HepG2 (cell line): ENCODE results near the gene WNT3A. TPM values are rescaled to one million over a fixed set of nuclear protein-coding genes. Genes with fewer than 3 reads are reported as not detected.

Experiments used
- ATAC-seq: fragments of 200-7000 bp; cut with Tn5 transposase; 3 replicates; pipeline ENCODE4 v1.9.1; 2020; ENCODE audit warnings: mild to moderate bottlenecking, moderate library complexity
- BruUV-seq: library from RNA; stranded (reverse); fragments of 400-500 nt; replicated peaks from 2 replicates; lab custom pipeline; 2021; lab: Mats Ljungman, UMichigan
- CTCF ChIA-PET: fragments of 300-600 bp; formaldehyde crosslinking; extraction: SDS; loops from one replicate; lab custom pipeline; 2021; ENCODE audit warnings: low total read pairs, inconsistent platforms, low intra/inter-chr PET ratio; lab: Yijun Ruan, JAX
- POLR2A ChIA-PET: fragments of 350-600 bp; sonication (Branson Sonifier 250); formaldehyde crosslinking; loops from one replicate; lab custom pipeline; 2020; ENCODE audit warnings: antibody characterized with exemption, inconsistent platforms; lab: Yijun Ruan, JAX
- DNase-seq: peaks from one replicate; pipeline ENCODE4 v3.0.0-alpha.2; 2015; ENCODE audit warnings: low spot score
- FAIRE-seq: peaks from 3 replicates; lab custom pipeline; 2011; peaks lifted over from hg19 to GRCh38; lab: Jason Lieb, UNC
- H2AFZ ChIP-seq: one replicate; pipeline ENCODE4 v1.6.1; 2011; ENCODE audit warnings: low read length, inconsistent platforms
- H3K27ac ChIP-seq: fragments of 300-600 bp; 3 replicates; pipeline ENCODE4 v1.8.0; 2011; ENCODE audit warnings: mixed run types, mild to moderate bottlenecking, mixed read lengths, low read length, inconsistent platforms; ENCODE audit not compliant: insufficient read depth; ENCODE audit errors: extremely low read length
- H3K27me3 ChIP-seq, 2 experiments: fragments of 200-600 bp in 1 of 2; 2 replicates in 1 of 2; 3 replicates in 1 of 2; pipeline versions ENCODE4 v1.6.0 to v1.8.0; 2011; ENCODE audit warnings: low read length in 2 of 2, mild to moderate bottlenecking in 2 of 2, moderate library complexity in 2 of 2, inconsistent platforms in 1 of 2; ENCODE audit not compliant: insufficient read depth in 2 of 2, control insufficient read depth in 1 of 2
- H3K36me3 ChIP-seq, 2 experiments: fragments of 200-600 bp in 1 of 2; replicated peaks in 1 of 2; 2 replicates in 1 of 2; 3 replicates in 1 of 2; pipeline versions ENCODE4 v1.5.1 to v1.8.0; 2011; ENCODE audit warnings: low read length in 2 of 2, inconsistent platforms in 1 of 2; ENCODE audit not compliant: insufficient read depth in 2 of 2, control insufficient read depth in 1 of 2
- H3K4me1 ChIP-seq: 2 replicates; pipeline ENCODE4 v1.5.1; 2012; ENCODE audit warnings: low read length, inconsistent platforms; ENCODE audit not compliant: insufficient read depth
- H3K4me2 ChIP-seq: 2 replicates; pipeline ENCODE4 v1.6.0; 2011; ENCODE audit warnings: low read depth, low read length, inconsistent platforms
- H3K4me3 ChIP-seq, 3 experiments: fragments of 200-600 bp in 1 of 3; sonication (generic), shearing (Covaris generic) in 1 of 3; replicated peaks in 1 of 3; 2 replicates each; pipeline ENCODE4 v1.5.1; 2011 to 2016; ENCODE audit warnings: low read length in 3 of 3, inconsistent platforms in 2 of 3, low read depth in 2 of 3, mild to moderate bottlenecking in 2 of 3, control low read depth in 1 of 3, mixed read lengths in 1 of 3; ENCODE audit not compliant: insufficient read depth in 1 of 3
- H3K79me2 ChIP-seq: one replicate; pipeline ENCODE4 v1.6.1; 2011; ENCODE audit warnings: low read length, inconsistent platforms; ENCODE audit not compliant: insufficient read depth
- H3K9ac ChIP-seq: 2 replicates; pipeline ENCODE4 v1.6.0; 2011; ENCODE audit warnings: mild to moderate bottlenecking, low read depth, low read length, inconsistent platforms; ENCODE audit not compliant: insufficient read depth
- H3K9me3 ChIP-seq: 2 replicates; pipeline ENCODE4 v1.5.1; 2012; ENCODE audit warnings: mild to moderate bottlenecking, low read length
- H4K20me1 ChIP-seq: 2 replicates; pipeline ENCODE4 v1.6.0; 2011; ENCODE audit warnings: inconsistent platforms, mild to moderate bottlenecking, low read length, moderate library complexity; ENCODE audit not compliant: insufficient read depth
- LCORL ChIP-seq, 2 experiments: fragments of 450-650 bp in 1 of 2; sonication (generic) in 1 of 2; formaldehyde crosslinking in 1 of 2; IDR thresholded peaks; 2 replicates each; pipeline versions ENCODE4 v1.5.0 to v1.6.1; 2017 to 2020; ENCODE audit warnings: antibody characterized with exemption in 1 of 2, missing genetic modification reagents in 1 of 2
- NFE2L2 ChIP-seq: fragments of 150-350 bp; IDR thresholded peaks from 2 replicates; pipeline ENCODE4 v1.6.1; 2014; ENCODE audit warnings: low read length
- SKI ChIP-seq: fragments of 450-650 bp; IDR thresholded peaks from one replicate; pipeline ENCODE4 v1.6.1; 2018; ENCODE audit warnings: mild to moderate bottlenecking; ENCODE audit not compliant: partially characterized antibody
- TAF15 ChIP-seq: fragments of 200-400 bp; formaldehyde crosslinking; IDR thresholded peaks from one replicate; pipeline ENCODE4 v1.6.1; 2018; ENCODE audit warnings: mild to moderate bottlenecking, low read depth, low read length; ENCODE audit not compliant: poor library complexity, severe bottlenecking
- ZNF34 ChIP-seq: sonication (generic); formaldehyde crosslinking; IDR thresholded peaks from 2 replicates; pipeline ENCODE4 v1.4.0; 2020; ENCODE audit warnings: mild to moderate bottlenecking, missing genetic modification reagents, borderline replicate concordance
- ZNF747 ChIP-seq: sonication (generic); formaldehyde crosslinking; IDR thresholded peaks from 2 replicates; pipeline ENCODE4 v1.8.1; 2023; ENCODE audit warnings: missing genetic modification reagents, mild to moderate bottlenecking, borderline replicate concordance
- WGBS: methylation state at CpG from one replicate; pipeline ENCODE4 v1.1.6; 2017; ENCODE audit warnings: low lambda C conversion rate; 5-methylcytosine and 5-hydroxymethylcytosine counted together
- in situ Hi-C: cut with HindIII; loops from 2 replicates; pipeline ENCODE4 v1.10.0; 2017; ENCODE audit warnings: low pct_unique_long_range_greater_than_20kb; ENCODE audit not compliant: extremely low pct_ligation_motif_present
- intact Hi-C: fragments of 100-400 bp; cut with micrococcal nuclease; formaldehyde crosslinking; loops from one replicate; pipeline ENCODE4 v1.10.0; 2022; ENCODE audit not compliant: unreplicated experiment
- polyA plus RNA-seq, 8 experiments: library from polyadenylated mRNA; depleted of rRNA in 3 of 8; stranded (reverse) in 7 of 8; unstranded in 1 of 8; fragments of >200 nt; fragmentation: Illumina TruSeq in 4 of 8; extraction: Trizol in 4 of 8; gene quantifications; 2 replicates each; pipeline versions ENCODE4 v1.2.1 to v1.2.3, GENCODE V29; 2011 to 2016; ENCODE audit warnings: low read depth in 4 of 8, missing spikeins in 1 of 8, mixed read lengths in 1 of 8; ENCODE audit not compliant: insufficient read depth in 1 of 8
- total RNA-seq, 5 experiments: library from RNA; depleted of rRNA; stranded (reverse); fragments of >200 nt; fragmentation: Illumina TruSeq; extraction: Trizol; gene quantifications; 2 replicates each; pipeline ENCODE4 v1.2.3, GENCODE V29; 2016; ENCODE audit warnings: low read depth in 1 of 5
- TF ChIP-seq, protein P1 (sequence below), 2 experiments: IDR thresholded peaks; 2 replicates each; pipeline ENCODE4 v1.6.1; 2011 to 2012; ENCODE audit warnings: low read length in 2 of 2, borderline replicate concordance in 1 of 2, low read depth in 1 of 2, mild to moderate bottlenecking in 1 of 2, moderate library complexity in 1 of 2
- TF ChIP-seq, protein P2 (sequence below), 2 experiments: fragments of 450-650 bp in 1 of 2; sonication (generic) in 1 of 2; formaldehyde crosslinking in 1 of 2; IDR thresholded peaks; 2 replicates each; pipeline versions ENCODE4 v1.6.1 to v1.8.0; 2016 to 2022; ENCODE audit warnings: antibody characterized with exemption in 1 of 2, mild to moderate bottlenecking in 1 of 2, missing genetic modification reagents in 1 of 2

Gene WNT3A
- total and polyA plus RNA-seq, 2 of the 13 experiments (the other 11 are each of a cell fraction or from before 2014, with no cell fraction given): not detected

DNA sequence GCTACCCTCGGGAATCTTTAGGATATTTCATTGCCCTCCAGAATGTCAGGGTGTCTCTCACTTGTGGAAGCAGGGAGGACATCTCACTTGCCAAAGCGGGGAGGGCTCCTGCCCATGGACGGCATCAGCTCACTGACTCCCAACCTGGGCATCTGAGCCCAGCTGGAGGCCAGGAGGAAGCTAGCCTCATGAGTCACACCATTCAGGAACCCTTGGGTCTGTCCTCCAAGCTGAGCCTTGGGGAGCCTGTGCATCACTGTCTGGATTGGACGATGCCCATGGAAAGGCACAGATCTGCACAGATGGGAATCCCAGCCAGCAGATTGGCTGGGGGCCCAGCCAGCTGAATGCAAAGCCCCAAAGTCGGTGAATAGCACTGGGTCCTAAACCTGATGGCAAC, 25.2 kb downstream of the WNT3A start:
- Histone ChIP-seq H3K27me3 (peaks cover 3 to 17% of the 10 kb centered on the region in 2 experiments; a peak in 4 of 5 replicates), H3K79me2 (no peaks in the 10 kb centered on the region), H3K4me2 (no peak overlapping the region), H3K27ac (no peak overlapping the region), H3K4me3 (no peak overlapping the region), H3K36me3 (no peaks in the 10 kb centered on the region), H3K9me3 (no peaks in the 10 kb centered on the region), H2AFZ (no peak overlapping the region), H3K9ac (no peak overlapping the region), H4K20me1 (no peaks in the 10 kb centered on the region), H3K4me1 (no peaks in the 10 kb centered on the region)
- intact Hi-C loops (no loop called here), in situ Hi-C loops (no loop called here)
- no peak for DNase-seq
- FAIRE-seq: no peak
- CTCF ChIA-PET: no interaction called here
- WGBS: 0% methylated on average over 1 of the region's 5 CpGs
- POLR2A ChIA-PET: no interaction called here
- BruUV-seq: no TSS peak
- no peak for ATAC-seq
- no peak for TF ChIP-seq ZNF34 (CRISPR knock-in tag)
- no peak for TF ChIP-seq TAF15
- TF ChIP-seq, protein P1, sequence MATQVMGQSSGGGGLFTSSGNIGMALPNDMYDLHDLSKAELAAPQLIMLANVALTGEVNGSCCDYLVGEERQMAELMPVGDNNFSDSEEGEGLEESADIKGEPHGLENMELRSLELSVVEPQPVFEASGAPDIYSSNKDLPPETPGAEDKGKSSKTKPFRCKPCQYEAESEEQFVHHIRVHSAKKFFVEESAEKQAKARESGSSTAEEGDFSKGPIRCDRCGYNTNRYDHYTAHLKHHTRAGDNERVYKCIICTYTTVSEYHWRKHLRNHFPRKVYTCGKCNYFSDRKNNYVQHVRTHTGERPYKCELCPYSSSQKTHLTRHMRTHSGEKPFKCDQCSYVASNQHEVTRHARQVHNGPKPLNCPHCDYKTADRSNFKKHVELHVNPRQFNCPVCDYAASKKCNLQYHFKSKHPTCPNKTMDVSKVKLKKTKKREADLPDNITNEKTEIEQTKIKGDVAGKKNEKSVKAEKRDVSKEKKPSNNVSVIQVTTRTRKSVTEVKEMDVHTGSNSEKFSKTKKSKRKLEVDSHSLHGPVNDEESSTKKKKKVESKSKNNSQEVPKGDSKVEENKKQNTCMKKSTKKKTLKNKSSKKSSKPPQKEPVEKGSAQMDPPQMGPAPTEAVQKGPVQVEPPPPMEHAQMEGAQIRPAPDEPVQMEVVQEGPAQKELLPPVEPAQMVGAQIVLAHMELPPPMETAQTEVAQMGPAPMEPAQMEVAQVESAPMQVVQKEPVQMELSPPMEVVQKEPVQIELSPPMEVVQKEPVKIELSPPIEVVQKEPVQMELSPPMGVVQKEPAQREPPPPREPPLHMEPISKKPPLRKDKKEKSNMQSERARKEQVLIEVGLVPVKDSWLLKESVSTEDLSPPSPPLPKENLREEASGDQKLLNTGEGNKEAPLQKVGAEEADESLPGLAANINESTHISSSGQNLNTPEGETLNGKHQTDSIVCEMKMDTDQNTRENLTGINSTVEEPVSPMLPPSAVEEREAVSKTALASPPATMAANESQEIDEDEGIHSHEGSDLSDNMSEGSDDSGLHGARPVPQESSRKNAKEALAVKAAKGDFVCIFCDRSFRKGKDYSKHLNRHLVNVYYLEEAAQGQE (IDR thresholded peaks at IDR 0.05; ENCODE audit: borderline replicate concordance in 1 of 2, low read depth in 1 of 2, low read length in 2 of 2): no peak
- TF ChIP-seq ZNF747 (CRISPR knock-in tag): no peak
- no peak for TF ChIP-seq SKI
- TF ChIP-seq NFE2L2: no peak
- TF ChIP-seq LCORL (IDR thresholded peaks at IDR 0.05): no peak
- TF ChIP-seq LCORL (CRISPR knock-in tag; IDR thresholded peaks at IDR 0.05): no peak
- TF ChIP-seq, protein P2, sequence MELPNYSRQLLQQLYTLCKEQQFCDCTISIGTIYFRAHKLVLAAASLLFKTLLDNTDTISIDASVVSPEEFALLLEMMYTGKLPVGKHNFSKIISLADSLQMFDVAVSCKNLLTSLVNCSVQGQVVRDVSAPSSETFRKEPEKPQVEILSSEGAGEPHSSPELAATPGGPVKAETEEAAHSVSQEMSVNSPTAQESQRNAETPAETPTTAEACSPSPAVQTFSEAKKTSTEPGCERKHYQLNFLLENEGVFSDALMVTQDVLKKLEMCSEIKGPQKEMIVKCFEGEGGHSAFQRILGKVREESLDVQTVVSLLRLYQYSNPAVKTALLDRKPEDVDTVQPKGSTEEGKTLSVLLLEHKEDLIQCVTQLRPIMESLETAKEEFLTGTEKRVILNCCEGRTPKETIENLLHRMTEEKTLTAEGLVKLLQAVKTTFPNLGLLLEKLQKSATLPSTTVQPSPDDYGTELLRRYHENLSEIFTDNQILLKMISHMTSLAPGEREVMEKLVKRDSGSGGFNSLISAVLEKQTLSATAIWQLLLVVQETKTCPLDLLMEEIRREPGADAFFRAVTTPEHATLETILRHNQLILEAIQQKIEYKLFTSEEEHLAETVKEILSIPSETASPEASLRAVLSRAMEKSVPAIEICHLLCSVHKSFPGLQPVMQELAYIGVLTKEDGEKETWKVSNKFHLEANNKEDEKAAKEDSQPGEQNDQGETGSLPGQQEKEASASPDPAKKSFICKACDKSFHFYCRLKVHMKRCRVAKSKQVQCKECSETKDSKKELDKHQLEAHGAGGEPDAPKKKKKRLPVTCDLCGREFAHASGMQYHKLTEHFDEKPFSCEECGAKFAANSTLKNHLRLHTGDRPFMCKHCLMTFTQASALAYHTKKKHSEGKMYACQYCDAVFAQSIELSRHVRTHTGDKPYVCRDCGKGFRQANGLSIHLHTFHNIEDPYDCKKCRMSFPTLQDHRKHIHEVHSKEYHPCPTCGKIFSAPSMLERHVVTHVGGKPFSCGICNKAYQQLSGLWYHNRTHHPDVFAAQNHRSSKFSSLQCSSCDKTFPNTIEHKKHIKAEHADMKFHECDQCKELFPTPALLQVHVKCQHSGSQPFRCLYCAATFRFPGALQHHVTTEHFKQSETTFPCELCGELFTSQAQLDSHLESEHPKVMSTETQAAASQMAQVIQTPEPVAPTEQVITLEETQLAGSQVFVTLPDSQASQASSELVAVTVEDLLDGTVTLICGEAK (IDR thresholded peaks at IDR 0.05): no peak
- TF ChIP-seq, protein P2 (CRISPR knock-in tag; IDR thresholded peaks at IDR 0.05): no peak
